Measurements from ENCODE around the gene CCDC91. TPM values are rescaled to one million over a fixed set of nuclear protein-coding genes. Genes with fewer than 3 reads are reported as not detected.
"Not testable (repeated sequence)": the region's sequence is repeated elsewhere in the genome, so short reads cannot be mapped to it uniquely, and the experiment has no call there.

Gene CCDC91
- polyA plus RNA-seq, 1 donor = 36.0 TPM

- DNase-seq = no peak
Observed at GRCh38 chr12:28367326-28367725, 177.1 kb downstream of the CCDC91 start.

GRCh38 chr12:28367993-28368392, 177.7 kb downstream of the CCDC91 start:
- no peak for DNase-seq

GRCh38 chr12:28369483-28369882, 179.2 kb downstream of the CCDC91 start:
- DNase-seq = no peak

GRCh38 chr12:28374556-28374955, 184.3 kb downstream of the CCDC91 start:
- no peak for DNase-seq

GRCh38 chr12:28378736-28379135, 188.5 kb downstream of the CCDC91 start:
- DNase-seq = no peak

GRCh38 chr12:28379779-28380178, 189.5 kb downstream of the CCDC91 start:
- DNase-seq = not testable (repeated sequence)

GRCh38 chr12:28383368-28383767, 193.1 kb downstream of the CCDC91 start:
- no peak for DNase-seq

GRCh38 chr12:28388879-28389278, 198.6 kb downstream of the CCDC91 start:
- no peak for DNase-seq

GRCh38 chr12:28390206-28390605, 199.9 kb downstream of the CCDC91 start:
- DNase-seq = no peak

GRCh38 chr12:28390761-28391385, 200.6 kb downstream of the CCDC91 start:
- peak; percentile 11 for DNase-seq

GRCh38 chr12:28409892-28410291, 219.6 kb downstream of the CCDC91 start:
- no peak for DNase-seq

- DNase-seq = no peak
Observed at GRCh38 chr12:28413460-28414109, 223.3 kb downstream of the CCDC91 start.

- no peak for DNase-seq
Observed at GRCh38 chr12:28415755-28416154, 225.5 kb downstream of the CCDC91 start.

GRCh38 chr12:28421374-28421773, 231.1 kb downstream of the CCDC91 start:
- no peak for DNase-seq

- DNase-seq = peak; percentile 56
Observed at GRCh38 chr12:28424965-28425364, 234.7 kb downstream of the CCDC91 start.

- peak; percentile 11 for DNase-seq
Observed at GRCh38 chr12:28425526-28425925, 235.3 kb downstream of the CCDC91 start.

GRCh38 chr12:28427046-28427445, 236.8 kb downstream of the CCDC91 start:
- DNase-seq = no peak

- DNase-seq = no peak
Observed at GRCh38 chr12:28440081-28440608, 249.9 kb downstream of the CCDC91 start.

GRCh38 chr12:28442101-28442500, 251.8 kb downstream of the CCDC91 start:
- DNase-seq = no peak

GRCh38 chr12:28443337-28443736, 253.1 kb downstream of the CCDC91 start:
- DNase-seq = no peak

GRCh38 chr12:28446031-28446430, 255.8 kb downstream of the CCDC91 start:
- DNase-seq = no peak

- DNase-seq = no peak
Observed at GRCh38 chr12:28453686-28454085, 263.4 kb downstream of the CCDC91 start.

GRCh38 chr12:28456934-28457710, 266.9 kb downstream of the CCDC91 start:
- no peak for DNase-seq

Measured in left kidney (tissue), 2 donors.